Activated CD4-positive, alpha-beta T cell treated with anti-CD3 and anti-CD28 coated beads, Interleukin-2, amount 50 U/mL, for 24 hours (primary cell): ENCODE data around the gene ZBTB2.
"Not testable (repeated sequence)": the region's sequence is repeated elsewhere in the genome, so short reads cannot be mapped to it uniquely, and the experiment has no call there.

Source experiments
- DNase-seq, 2 donors: peaks; one replicate each; pipeline ENCODE4 v3.0.0-alpha.2; 2020; ENCODE audit warnings: low read depth in 1 of 2, low spot score in 1 of 2

ZBTB2 gene

GRCh38 chr6:151402228-151402627 is 10.9 kb upstream of the ZBTB2 start:
- no peak for DNase-seq

DNA sequence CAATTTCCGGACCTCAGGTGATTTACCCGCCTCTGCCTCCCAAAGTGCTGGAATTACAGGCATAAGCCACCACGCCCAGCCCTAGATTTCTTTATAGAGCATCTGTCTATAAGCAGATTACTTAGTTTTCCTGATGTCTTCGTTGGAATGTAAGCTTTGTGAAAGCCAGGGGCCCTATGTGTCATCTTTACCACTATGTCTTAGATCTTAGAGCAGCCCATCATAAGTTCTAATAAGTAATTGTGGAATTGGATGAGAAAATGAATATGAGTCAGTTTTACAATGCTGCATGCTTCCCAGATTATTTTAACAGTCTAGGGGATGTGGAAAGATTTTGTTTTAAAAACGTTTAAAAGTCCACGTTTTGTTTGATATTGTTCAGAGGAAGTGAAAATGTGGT is 9.1 kb upstream of the ZBTB2 start:
- DNase-seq, result no peak

GRCh38 chr6:151399679-151400078 is 8.3 kb upstream of the ZBTB2 start:
- no peak for DNase-seq

DNA sequence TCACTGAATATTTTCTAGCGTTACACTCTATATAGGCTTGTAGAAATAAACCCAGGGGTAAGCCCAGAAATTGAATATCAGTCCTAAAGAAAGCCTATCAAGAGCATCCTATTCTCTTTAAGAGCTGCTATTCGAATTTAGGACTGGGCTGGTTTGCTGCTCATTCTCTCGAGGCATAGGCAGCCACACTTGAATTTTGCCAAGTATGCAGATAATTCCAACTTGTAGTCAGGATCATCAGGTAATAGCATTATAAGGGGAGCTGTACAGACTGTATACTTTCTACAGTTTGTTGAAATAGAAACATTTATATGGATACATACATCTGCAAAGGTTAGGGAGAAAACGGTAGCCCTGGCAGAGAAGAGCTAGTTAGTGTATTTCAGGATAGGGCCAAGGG is 2.1 kb upstream of the ZBTB2 start:
- DNase-seq, result no peak

DNA sequence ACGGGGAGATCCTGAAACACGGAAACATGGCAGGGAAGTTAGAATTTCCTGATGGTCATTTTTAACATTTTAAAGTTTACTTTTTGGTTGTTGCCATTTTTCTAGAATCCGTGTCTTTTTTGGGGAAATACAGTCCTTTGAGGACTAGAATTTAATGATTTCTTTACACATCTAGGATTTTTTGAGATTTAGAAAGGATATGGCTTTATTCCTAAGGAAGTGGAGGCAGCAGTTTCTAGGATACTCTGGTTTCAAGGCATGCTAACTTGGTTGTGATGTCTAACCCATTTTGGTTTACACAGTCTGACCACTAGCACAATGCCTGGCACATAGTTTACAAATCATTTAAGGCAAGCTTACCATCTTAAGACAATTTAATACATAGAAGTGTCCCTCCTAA is 1.1 kb upstream of the ZBTB2 start:
- no peak for DNase-seq

- DNase-seq, result peak; percentile 68 to 75
Observed at GRCh38 chr6:151390851-151391470, 398 bp downstream of the ZBTB2 start.

- peak; percentile 95 for DNase-seq
Observed at GRCh38 chr6:151390276-151390850, 996 bp downstream of the ZBTB2 start.

- DNase-seq, result peak in 1 of 2 donors; percentile 36
Observed at GRCh38 chr6:151389618-151390275, 1.6 kb downstream of the ZBTB2 start.

GRCh38 chr6:151388997-151389617 is 2.3 kb downstream of the ZBTB2 start:
- DNase-seq, result no peak

DNA sequence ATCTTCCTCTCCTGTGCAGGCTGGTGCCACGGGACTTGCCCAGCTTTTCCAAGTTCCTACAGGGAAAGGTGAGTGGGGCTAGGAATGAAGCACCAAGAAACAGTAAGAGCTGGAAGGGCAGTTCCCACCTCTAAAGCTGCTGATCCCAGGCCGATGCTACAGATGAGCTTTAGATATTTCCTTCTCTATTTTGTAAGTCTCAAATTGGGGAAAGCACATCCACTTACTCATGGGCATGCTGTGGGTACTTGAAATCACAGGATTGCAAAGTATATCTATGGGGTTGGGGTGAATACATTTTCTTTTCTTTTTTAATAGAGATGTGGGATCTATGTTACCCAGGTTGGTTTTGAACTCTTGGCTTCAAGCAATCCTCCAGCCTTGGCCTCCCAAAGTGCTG is 3.1 kb downstream of the ZBTB2 start:
- no peak for DNase-seq

- no peak for DNase-seq
Observed at GRCh38 chr6:151387175-151387970, 4.0 kb downstream of the ZBTB2 start.

GRCh38 chr6:151385177-151385576 is 6.2 kb downstream of the ZBTB2 start:
- no peak for DNase-seq

- DNase-seq, result no peak
Observed at GRCh38 chr6:151384151-151384550, 7.2 kb downstream of the ZBTB2 start.

DNA sequence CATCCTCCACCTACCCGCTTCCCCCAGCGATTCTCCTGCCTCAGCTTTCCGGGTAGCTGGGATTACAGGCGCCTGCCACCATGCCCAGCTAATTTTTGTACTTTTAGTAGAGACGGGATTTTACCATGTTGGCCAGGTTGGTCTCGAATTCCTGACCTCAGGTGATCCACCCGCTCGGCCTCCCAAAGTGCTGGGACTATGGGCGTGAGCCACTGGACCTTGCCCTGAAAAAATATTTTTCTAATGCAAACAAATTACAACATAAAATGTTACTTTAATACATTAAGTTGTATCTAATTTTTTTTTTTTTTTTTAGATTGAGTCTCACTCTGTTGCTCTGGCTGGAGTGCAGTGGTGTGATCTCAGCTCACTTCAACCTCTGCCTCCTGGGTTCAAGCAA is 8.7 kb downstream of the ZBTB2 start:
- not testable (repeated sequence) for DNase-seq

GRCh38 chr6:151381722-151382121 is 9.6 kb downstream of the ZBTB2 start:
- DNase-seq, result no peak

- DNase-seq, result no peak
Observed at GRCh38 chr6:151380848-151381205, 10.5 kb downstream of the ZBTB2 start.

DNA sequence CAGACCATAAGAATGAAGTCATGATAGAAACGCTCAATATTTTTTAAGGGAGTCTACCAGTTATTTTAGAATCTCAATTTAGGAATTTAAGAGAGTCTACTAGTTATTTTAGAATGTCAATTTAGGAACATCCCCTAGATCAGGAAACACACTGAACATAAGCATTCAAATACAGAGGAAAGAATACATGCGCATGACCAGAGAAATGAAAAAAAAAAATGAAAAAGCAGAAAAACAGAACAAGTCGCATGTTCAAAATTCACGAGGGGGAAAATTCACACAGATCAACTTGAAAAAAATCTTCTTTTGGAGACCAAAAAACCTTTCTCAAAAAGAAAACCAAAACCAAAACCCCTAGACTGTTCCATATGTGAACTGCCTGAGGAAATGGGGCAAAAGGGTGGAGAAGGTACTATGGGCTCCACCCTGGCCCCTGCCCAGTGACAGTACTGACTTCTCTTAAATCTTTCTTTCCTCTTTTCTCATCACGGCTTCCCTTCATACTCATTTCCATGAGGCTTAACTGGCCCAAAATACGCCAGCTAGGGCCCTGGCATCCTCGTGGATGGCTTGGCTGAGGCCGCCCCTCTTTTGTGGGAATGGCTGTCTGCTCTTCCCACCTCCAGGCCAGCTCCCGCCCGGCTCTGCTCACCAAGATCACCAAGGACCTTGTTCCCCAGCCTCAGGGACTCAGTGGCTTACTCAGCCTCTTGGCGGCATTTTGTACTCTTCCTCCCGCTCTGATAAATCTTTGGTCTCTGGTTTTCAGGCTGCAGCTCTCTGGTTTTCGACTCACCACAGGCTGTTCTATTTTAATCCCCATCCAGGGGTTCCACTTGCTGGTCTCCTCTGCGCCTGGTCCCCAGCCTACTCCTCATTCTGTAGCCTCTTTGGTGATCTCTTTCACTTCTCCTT is 11.2 kb downstream of the ZBTB2 start:
- no peak for DNase-seq

- no peak for DNase-seq
Observed at GRCh38 chr6:151377095-151377494, 14.3 kb downstream of the ZBTB2 start.

GRCh38 chr6:151376440-151376839 is 14.9 kb downstream of the ZBTB2 start:
- DNase-seq, result no peak

- no peak for DNase-seq
Observed at GRCh38 chr6:151375833-151376232, 15.5 kb downstream of the ZBTB2 start.
